Measurements from ENCODE around the gene CDH20. TPM values are rescaled to one million over a fixed set of nuclear protein-coding genes. Genes with fewer than 3 reads are reported as not detected.

The CDH20 gene
- total RNA-seq, 2 donors from 2014 or later = not detected

DNA sequence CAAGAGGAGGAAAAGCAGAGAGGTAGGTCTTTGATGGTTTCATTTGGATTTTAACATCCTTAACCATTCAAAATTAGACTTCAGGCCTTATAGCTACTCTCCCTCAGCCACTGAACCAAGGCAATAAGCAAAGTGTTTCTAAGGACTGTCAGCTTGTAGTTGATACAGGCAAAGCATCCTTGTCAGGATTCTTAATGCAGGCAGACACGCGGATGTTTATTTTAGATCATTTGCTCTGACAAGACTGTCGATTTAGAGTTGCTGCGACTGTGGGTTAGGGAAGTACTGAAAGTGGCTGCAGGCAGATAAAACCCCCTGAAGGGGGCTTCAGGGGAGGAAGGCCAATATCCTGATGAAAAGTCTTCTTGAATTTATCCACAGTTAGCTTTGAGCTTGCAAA is 46.6 kb downstream of the CDH20 start:
- Histone ChIP-seq H3K36me3 (no peaks in the 10 kb centered on the region), H3K9ac (ENCODE audit: low read depth in 2 of 2, low read length in 2 of 2) (no peak overlapping the region), H3K27ac (no peak overlapping the region), H3K4me3 (no peak overlapping the region), H3K9me3 (no peaks in the 10 kb centered on the region), H3K4me1 (no peaks in the 10 kb centered on the region), H3K27me3 (no peaks in the 10 kb centered on the region)
- TF ChIP-seq, protein P1, sequence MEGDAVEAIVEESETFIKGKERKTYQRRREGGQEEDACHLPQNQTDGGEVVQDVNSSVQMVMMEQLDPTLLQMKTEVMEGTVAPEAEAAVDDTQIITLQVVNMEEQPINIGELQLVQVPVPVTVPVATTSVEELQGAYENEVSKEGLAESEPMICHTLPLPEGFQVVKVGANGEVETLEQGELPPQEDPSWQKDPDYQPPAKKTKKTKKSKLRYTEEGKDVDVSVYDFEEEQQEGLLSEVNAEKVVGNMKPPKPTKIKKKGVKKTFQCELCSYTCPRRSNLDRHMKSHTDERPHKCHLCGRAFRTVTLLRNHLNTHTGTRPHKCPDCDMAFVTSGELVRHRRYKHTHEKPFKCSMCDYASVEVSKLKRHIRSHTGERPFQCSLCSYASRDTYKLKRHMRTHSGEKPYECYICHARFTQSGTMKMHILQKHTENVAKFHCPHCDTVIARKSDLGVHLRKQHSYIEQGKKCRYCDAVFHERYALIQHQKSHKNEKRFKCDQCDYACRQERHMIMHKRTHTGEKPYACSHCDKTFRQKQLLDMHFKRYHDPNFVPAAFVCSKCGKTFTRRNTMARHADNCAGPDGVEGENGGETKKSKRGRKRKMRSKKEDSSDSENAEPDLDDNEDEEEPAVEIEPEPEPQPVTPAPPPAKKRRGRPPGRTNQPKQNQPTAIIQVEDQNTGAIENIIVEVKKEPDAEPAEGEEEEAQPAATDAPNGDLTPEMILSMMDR (IDR thresholded peaks at IDR 0.05) = no peak
- DNase-seq = no peak
- intact Hi-C loops (cut with DNase I) = no loop called here

DNA sequence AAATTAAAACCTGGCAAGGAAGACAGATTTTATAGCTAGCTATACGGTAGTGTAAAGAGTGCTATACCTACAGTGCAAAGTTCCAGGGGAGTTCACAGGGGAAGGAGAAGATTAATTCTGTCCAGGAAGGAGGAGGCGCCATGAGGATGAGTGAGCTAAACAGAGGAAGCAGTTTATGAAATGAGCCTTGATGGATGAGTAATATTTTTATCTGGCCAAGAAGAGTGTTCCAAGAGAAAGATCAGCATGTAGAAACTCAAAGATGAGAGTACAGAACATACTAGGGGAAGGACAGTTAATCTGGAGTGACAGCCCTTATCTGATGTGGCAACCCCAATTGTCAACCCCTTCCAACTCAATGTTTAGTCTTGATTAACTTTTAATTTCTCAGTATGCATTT is 54.8 kb downstream of the CDH20 start:
- intact Hi-C loops (cut with DNase I) = no loop called here
- no peak overlapping the region for H3K4me3 ChIP-seq
- no peak overlapping the region for H3K9ac ChIP-seq (ENCODE audit: low read depth in 2 of 2, low read length in 2 of 2)
- H3K9me3 ChIP-seq = no peaks in the 10 kb centered on the region
- TF ChIP-seq, protein P1 (IDR thresholded peaks at IDR 0.05) = no peak
- DNase-seq = peak; percentile 21
- H3K27me3 ChIP-seq = no peaks in the 10 kb centered on the region
- H3K4me1 ChIP-seq = no peaks in the 10 kb centered on the region
- H3K27ac ChIP-seq = no peak overlapping the region
- H3K36me3 ChIP-seq = no peaks in the 10 kb centered on the region

GRCh38 chr18:61394983-61395382 is 61.8 kb downstream of the CDH20 start:
- no peaks in the 10 kb centered on the region for H3K36me3 ChIP-seq
- intact Hi-C loops (cut with DNase I) = no loop called here
- no peak overlapping the region for H3K4me3 ChIP-seq
- H3K27ac ChIP-seq = no peak overlapping the region
- DNase-seq = no peak
- TF ChIP-seq, protein P1 (IDR thresholded peaks at IDR 0.05) = no peak
- no peak overlapping the region for H3K9ac ChIP-seq (ENCODE audit: low read depth in 2 of 2, low read length in 2 of 2)
- H3K27me3 ChIP-seq = no peaks in the 10 kb centered on the region
- no peaks in the 10 kb centered on the region for H3K9me3 ChIP-seq
- H3K4me1 ChIP-seq = no peaks in the 10 kb centered on the region

- Histone ChIP-seq H3K27me3 (no peaks in the 10 kb centered on the region), H3K4me3 (no peak overlapping the region), H3K9ac (ENCODE audit: low read depth in 2 of 2, low read length in 2 of 2) (no peak overlapping the region), H3K27ac (no peak overlapping the region), H3K9me3 (no peaks in the 10 kb centered on the region), H3K36me3 (no peaks in the 10 kb centered on the region), H3K4me1 (no peaks in the 10 kb centered on the region)
- no peak for DNase-seq
- intact Hi-C loops (cut with DNase I) = no loop called here
- TF ChIP-seq, protein P1 (IDR thresholded peaks at IDR 0.05) = no peak
These were observed 64.0 kb downstream of the CDH20 start for GRCh38 chr18:61397222-61397621.

- no peak overlapping the region for H3K9ac ChIP-seq (ENCODE audit: low read depth in 2 of 2, low read length in 2 of 2)
- DNase-seq = no peak
- H3K4me1 ChIP-seq = no peaks in the 10 kb centered on the region
- TF ChIP-seq, protein P1 (IDR thresholded peaks at IDR 0.05) = no peak
- no peaks in the 10 kb centered on the region for H3K9me3 ChIP-seq
- H3K27me3 ChIP-seq = no peaks in the 10 kb centered on the region
- intact Hi-C loops (cut with DNase I) = no loop called here
- H3K4me3 ChIP-seq = no peak overlapping the region
- H3K27ac ChIP-seq = no peak overlapping the region
- H3K36me3 ChIP-seq = no peaks in the 10 kb centered on the region
These were observed 65.9 kb downstream of the CDH20 start for GRCh38 chr18:61398961-61399705.

Data from colonic mucosa (tissue), 4 donors.